SK-N-SH (cell line): Measurements from ENCODE around the gene PLEKHM2. TPM values are rescaled to one million over a fixed set of nuclear protein-coding genes. Genes with fewer than 3 reads are reported as not detected.

ENCODE experiments used
- CTCF ChIA-PET: fragments of 300-600, 350-600 bp; formaldehyde crosslinking; extraction: SDS; loops from one replicate; lab custom pipeline; 2021; lab: Yijun Ruan, JAX
- POLR2A ChIA-PET: fragments of 350-600 bp; sonication (Branson Sonifier 250); formaldehyde crosslinking; extraction: SDS; loops from one replicate; lab custom pipeline; 2020; ENCODE audit warnings: antibody characterized with exemption, inconsistent platforms; lab: Yijun Ruan, JAX
- DNase-seq: peaks from one replicate; pipeline ENCODE4 v3.0.0; 2012
- H2AFZ ChIP-seq: fragments of 200-600 bp; sonication (generic); 2 replicates; pipeline ENCODE4 v1.8.1; 2016; ENCODE audit warnings: antibody characterized with exemption, mild to moderate bottlenecking, low read depth
- H3F3A ChIP-seq: fragments of 200-600 bp; sonication (generic); replicated peaks from 2 replicates; pipeline ENCODE3; 2016; ENCODE audit warnings: antibody characterized with exemption, mild to moderate bottlenecking; ENCODE audit not compliant: insufficient read depth
- H3K27ac ChIP-seq, 2 experiments: fragments of 200-500 bp in 1 of 2; fragments of 200-600 bp in 1 of 2; sonication (Bioruptor generic) in 1 of 2; sonication (generic), shearing (Covaris generic) in 1 of 2; 2 replicates each; pipeline versions ENCODE4 v1.5.1 to v1.6.1; 2014 to 2016; ENCODE audit warnings: low read depth in 2 of 2, inconsistent platforms in 1 of 2, low read length in 1 of 2, mild to moderate bottlenecking in 1 of 2, mixed read lengths in 1 of 2
- H3K27me3 ChIP-seq: fragments of 200-600 bp; sonication (generic), shearing (Covaris generic); 2 replicates; pipeline ENCODE4 v1.6.1; 2016; ENCODE audit warnings: mixed run types; ENCODE audit not compliant: insufficient read depth
- H3K36me3 ChIP-seq, 2 experiments: fragments of 200-500 bp in 1 of 2; fragments of 200-600 bp in 1 of 2; sonication (Bioruptor generic) in 1 of 2; sonication (generic) in 1 of 2; replicated peaks in 1 of 2; 2 replicates each; pipeline versions ENCODE3 to v1.5.1; 2014 to 2016; ENCODE audit warnings: low read length in 1 of 2, mild to moderate bottlenecking in 1 of 2; ENCODE audit not compliant: insufficient read depth in 2 of 2, control insufficient read depth in 1 of 2
- H3K4me1 ChIP-seq, 2 experiments: fragments of 200-500 bp in 1 of 2; fragments of 200-600 bp in 1 of 2; sonication (Bioruptor generic) in 1 of 2; sonication (generic), shearing (Covaris generic) in 1 of 2; 2 replicates each; pipeline versions ENCODE4 v1.5.1 to v1.6.1; 2014 to 2016; ENCODE audit warnings: low read depth in 1 of 2, low read length in 1 of 2, mixed run types in 1 of 2; ENCODE audit not compliant: insufficient read depth in 2 of 2, control insufficient read depth in 1 of 2
- H3K4me2 ChIP-seq: fragments of 200-600 bp; sonication (generic), shearing (Covaris generic); 2 replicates; pipeline ENCODE4 v1.6.1; 2017; ENCODE audit warnings: mixed run types
- H3K4me3 ChIP-seq, 2 experiments: fragments of 200-500 bp in 1 of 2; fragments of 200-600 bp in 1 of 2; sonication (Bioruptor generic) in 1 of 2; sonication (generic), shearing (Covaris generic) in 1 of 2; 2 replicates each; pipeline versions ENCODE4 v1.5.1 to v1.8.1; 2014 to 2016; ENCODE audit warnings: low read depth in 2 of 2, inconsistent platforms in 1 of 2, low read length in 1 of 2, mild to moderate bottlenecking in 1 of 2, mixed read lengths in 1 of 2, moderate library complexity in 1 of 2
- H3K79me2 ChIP-seq: fragments of 200-600 bp; sonication (generic); 2 replicates; pipeline ENCODE4 v1.8.1; 2017; ENCODE audit warnings: mild to moderate bottlenecking; ENCODE audit not compliant: insufficient read depth
- H3K9ac ChIP-seq: fragments of 200-600 bp; sonication (generic); 2 replicates; pipeline ENCODE4 v1.6.1; 2017; ENCODE audit warnings: mixed run types
- H3K9me2 ChIP-seq: fragments of 200-600 bp; sonication (generic); 2 replicates; pipeline ENCODE4 v1.6.1; 2017; ENCODE audit warnings: mixed run types
- H3K9me3 ChIP-seq: fragments of 200-600 bp; sonication (generic); 2 replicates; pipeline ENCODE4 v1.6.1; 2017; ENCODE audit warnings: mixed run types, mild to moderate bottlenecking, moderate library complexity
- H4K20me1 ChIP-seq: fragments of 200-600 bp; sonication (generic); 2 replicates; pipeline ENCODE4 v1.6.1; 2017; ENCODE audit warnings: mild to moderate bottlenecking, mixed run types; ENCODE audit not compliant: insufficient read depth
- EZH2phosphoT487 ChIP-seq: fragments of 200-600 bp; sonication (generic); IDR thresholded peaks from 2 replicates; pipeline ENCODE4 v1.6.1; 2017; ENCODE audit warnings: low read depth, mixed run types, mild to moderate bottlenecking, antibody characterized with exemption, moderate library complexity, borderline replicate concordance
- FOSL2 ChIP-seq: IDR thresholded peaks from 2 replicates; pipeline ENCODE4 v1.4.0; 2012; ENCODE audit warnings: low read depth, mild to moderate bottlenecking, moderate library complexity, borderline replicate concordance
- FOXM1 ChIP-seq: IDR thresholded peaks from 2 replicates; pipeline ENCODE4 v1.4.0; 2012; ENCODE audit warnings: low read depth, mild to moderate bottlenecking
- GATA2 ChIP-seq: sonication (generic); formaldehyde crosslinking; IDR thresholded peaks from 2 replicates; pipeline ENCODE4 v1.5.0; 2020; ENCODE audit warnings: mild to moderate bottlenecking, missing genetic modification reagents
- MAX ChIP-seq: IDR thresholded peaks from 2 replicates; pipeline ENCODE4 v1.4.0; 2012; ENCODE audit warnings: low read depth
- RCOR1 ChIP-seq: fragments of 150-350 bp; IDR thresholded peaks from 2 replicates; pipeline ENCODE4 v1.6.1; 2017; ENCODE audit warnings: antibody characterized with exemption, low read length
- RFX5 ChIP-seq: IDR thresholded peaks from 2 replicates; pipeline ENCODE4 v1.6.1; 2012; ENCODE audit warnings: mild to moderate bottlenecking, improper control_type of control experiment, low read length
- RXRA ChIP-seq: IDR thresholded peaks from 2 replicates; pipeline ENCODE4 v1.4.0; 2012; ENCODE audit warnings: low read depth, mild to moderate bottlenecking, borderline replicate concordance
- SMC3 ChIP-seq: IDR thresholded peaks from 2 replicates; pipeline ENCODE4 v1.6.1; 2012; ENCODE audit warnings: low read depth, low read length, improper control_type of control experiment
- TEAD4 ChIP-seq: IDR thresholded peaks from 2 replicates; pipeline ENCODE4 v1.4.0; 2012; ENCODE audit warnings: mild to moderate bottlenecking, borderline replicate concordance; ENCODE audit not compliant: insufficient read depth
- USF1 ChIP-seq: IDR thresholded peaks from 2 replicates; pipeline ENCODE4 v1.4.0; 2012; ENCODE audit warnings: low read depth, borderline replicate concordance
- USF2 ChIP-seq: fragments of 150-350 bp; IDR thresholded peaks from 2 replicates; pipeline ENCODE4 v1.6.1; 2017; ENCODE audit warnings: antibody characterized with exemption, low read length, low read depth, borderline replicate concordance
- YY1 ChIP-seq: IDR thresholded peaks from 2 replicates; pipeline ENCODE4 v1.4.0; 2012; ENCODE audit warnings: low read depth, mild to moderate bottlenecking
- WGBS: methylation state at CpG from one replicate; pipeline ENCODE4 v1.1.6; 2017; ENCODE audit warnings: low lambda C conversion rate; 5-methylcytosine and 5-hydroxymethylcytosine counted together
- polyA plus RNA-seq, 3 experiments: library from polyadenylated mRNA; depleted of rRNA; stranded (reverse); fragments of >200 nt; gene quantifications; 2 replicates each; pipeline ENCODE4 v1.2.3, GENCODE V29; 2012

Gene PLEKHM2
- polyA plus RNA-seq, 1 of the 3 experiments (the other 2 are of a cell fraction), result 38.9 TPM

- no peaks in the 10 kb centered on the region for H3K27me3 ChIP-seq
- H3K4me1 ChIP-seq, result peaks cover 10 to 24% of the 10 kb centered on the region in 2 experiments; a peak in 3 of 4 replicates
- TF ChIP-seq RCOR1 (no peak), FOSL2 (no peak), RFX5 (no peak), EZH2phosphoT487 (no peak)
- no peaks in the 10 kb centered on the region for H3K9me2 ChIP-seq
- H3K27ac ChIP-seq, result no peak overlapping the region
- no peak for DNase-seq
- POLR2A ChIA-PET, result interaction anchor here (1.4 kb wide), 1 partner anchor 11 kb away, joined by 5 read pairs; no protein-coding TSS in a partner anchor
- CTCF ChIA-PET, result interaction anchor here (1.5 kb wide), 1 partner anchor 10 kb away, joined by 3 read pairs; no protein-coding TSS in a partner anchor
- no peak overlapping the region for H3K4me2 ChIP-seq
- WGBS, result 97% methylated on average over 4 of the region's 5 CpGs
- no peaks in the 10 kb centered on the region for H3K9me3 ChIP-seq
- H2AFZ ChIP-seq, result no peak overlapping the region
- no peaks in the 10 kb centered on the region for H4K20me1 ChIP-seq
- no peaks in the 10 kb centered on the region for H3K36me3 ChIP-seq
- no peak overlapping the region for H3K4me3 ChIP-seq
- peaks cover 5% of the 10 kb centered on the region for H3F3A ChIP-seq
- no peak overlapping the region for H3K9ac ChIP-seq
- no peaks in the 10 kb centered on the region for H3K79me2 ChIP-seq
These were observed 64.1 kb downstream of the PLEKHM2 start for GRCh38 chr1:15748264-15748663.

- no peak for DNase-seq
- H2AFZ ChIP-seq, result peak overlapping the region; percentile 93
- H3K9me2 ChIP-seq, result no peaks in the 10 kb centered on the region
- H3K79me2 ChIP-seq, result no peaks in the 10 kb centered on the region
- peak overlapping the region; percentile 43 to 45; a peak in 3 of 4 replicates for H3K27ac ChIP-seq
- peaks cover 10 to 24% of the 10 kb centered on the region in 2 experiments; a peak in 3 of 4 replicates for H3K4me1 ChIP-seq
- peaks cover 5% of the 10 kb centered on the region for H3F3A ChIP-seq
- no peaks in the 10 kb centered on the region for H3K36me3 ChIP-seq
- peak overlapping the region; percentile 59 for H3K4me2 ChIP-seq
- WGBS, result 95% methylated on average over 8 of the region's 10 CpGs
- H3K4me3 ChIP-seq, result no peak overlapping the region
- POLR2A ChIA-PET, result no interaction called here
- peak overlapping the region; percentile 42; the same call in 1 of the 2 replicates for H3K9ac ChIP-seq
- no peaks in the 10 kb centered on the region for H3K9me3 ChIP-seq
- TF ChIP-seq USF1 (no peak), GATA2 (CRISPR knock-in tag) (no peak), MAX (no peak), TEAD4 (no peak), YY1 (no peak), EZH2phosphoT487 (no peak), SMC3 (no peak), USF2 (no peak), FOXM1 (no peak), RXRA (no peak)
- TF ChIP-seq, all 33 proteins: peak for 0
- Histone ChIP-seq H4K20me1 (no peaks in the 10 kb centered on the region), H3K27me3 (no peaks in the 10 kb centered on the region)
- CTCF ChIA-PET, result interaction anchor here (1.0 to 1.5 kb wide), 3 partner anchors 9 to 43 kb away, joined by 3 read pairs; no protein-coding TSS in a partner anchor
These were observed 64.7 kb downstream of the PLEKHM2 start for GRCh38 chr1:15748690-15749398.
